ENCODE data around the gene ERRFI1. TPM values are rescaled to one million over a fixed set of nuclear protein-coding genes. Genes with fewer than 3 reads are reported as not detected.

Gene ERRFI1
- total RNA-seq, 1 experiment from 2014 or later, result 44.6 TPM

DNA sequence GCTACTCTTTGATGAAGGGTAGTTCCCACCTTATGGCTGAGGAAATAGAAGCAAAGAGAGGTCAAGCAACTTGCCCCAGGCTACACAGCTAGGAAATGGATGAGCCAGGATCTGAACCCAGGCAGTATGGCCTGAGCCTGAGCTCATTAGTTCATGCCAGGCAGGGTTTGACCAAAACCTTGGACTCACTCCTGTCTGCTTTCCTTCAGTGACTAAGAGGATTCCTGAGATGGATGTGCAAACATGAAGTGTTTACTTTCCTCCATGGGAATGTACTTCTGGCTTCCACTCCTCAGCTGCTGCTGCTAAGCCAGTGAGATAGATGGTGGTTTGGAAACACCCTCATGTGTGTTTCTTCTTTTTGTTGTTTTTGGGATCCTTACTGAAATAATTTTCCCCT lies 35.1 kb upstream of the ERRFI1 start:
- 0 out of 2 replicates have a peak, but pooled peaks cover 3% of the 10 kb centered on the region for H3K4me1 Mint-ChIP-seq
- DNase-seq (ENCODE audit: low spot score) (no peak), ATAC-seq (no peak)
- H3K27ac Mint-ChIP-seq, result no peak overlapping the region
- CTCF ChIA-PET, result interaction anchor here (0.6 to 1.4 kb wide), 2 partner anchors 46 to 666 kb away, joined by 3 to 4 read pairs; no protein-coding TSS in a partner anchor
- peaks cover 4% of the 10 kb centered on the region; the same call in 1 of the 2 replicates for H3K36me3 Mint-ChIP-seq
- peaks cover 8% of the 10 kb centered on the region for H3K9me3 Mint-ChIP-seq
- TF ChIP-seq HMGXB4 (CRISPR knock-in tag; IDR thresholded peaks at IDR 0.05), result no peak
- TF ChIP-seq HMGA2 (CRISPR knock-in tag; IDR thresholded peaks at IDR 0.05), result no peak
- no peak for TF ChIP-seq ATF6 (CRISPR knock-in tag; IDR thresholded peaks at IDR 0.05)
- TF ChIP-seq, protein P1, sequence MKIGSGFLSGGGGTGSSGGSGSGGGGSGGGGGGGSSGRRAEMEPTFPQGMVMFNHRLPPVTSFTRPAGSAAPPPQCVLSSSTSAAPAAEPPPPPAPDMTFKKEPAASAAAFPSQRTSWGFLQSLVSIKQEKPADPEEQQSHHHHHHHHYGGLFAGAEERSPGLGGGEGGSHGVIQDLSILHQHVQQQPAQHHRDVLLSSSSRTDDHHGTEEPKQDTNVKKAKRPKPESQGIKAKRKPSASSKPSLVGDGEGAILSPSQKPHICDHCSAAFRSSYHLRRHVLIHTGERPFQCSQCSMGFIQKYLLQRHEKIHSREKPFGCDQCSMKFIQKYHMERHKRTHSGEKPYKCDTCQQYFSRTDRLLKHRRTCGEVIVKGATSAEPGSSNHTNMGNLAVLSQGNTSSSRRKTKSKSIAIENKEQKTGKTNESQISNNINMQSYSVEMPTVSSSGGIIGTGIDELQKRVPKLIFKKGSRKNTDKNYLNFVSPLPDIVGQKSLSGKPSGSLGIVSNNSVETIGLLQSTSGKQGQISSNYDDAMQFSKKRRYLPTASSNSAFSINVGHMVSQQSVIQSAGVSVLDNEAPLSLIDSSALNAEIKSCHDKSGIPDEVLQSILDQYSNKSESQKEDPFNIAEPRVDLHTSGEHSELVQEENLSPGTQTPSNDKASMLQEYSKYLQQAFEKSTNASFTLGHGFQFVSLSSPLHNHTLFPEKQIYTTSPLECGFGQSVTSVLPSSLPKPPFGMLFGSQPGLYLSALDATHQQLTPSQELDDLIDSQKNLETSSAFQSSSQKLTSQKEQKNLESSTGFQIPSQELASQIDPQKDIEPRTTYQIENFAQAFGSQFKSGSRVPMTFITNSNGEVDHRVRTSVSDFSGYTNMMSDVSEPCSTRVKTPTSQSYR (CRISPR knock-in tag; IDR thresholded peaks at IDR 0.05), result no peak
- no peak for TF ChIP-seq ARID4B (CRISPR knock-in tag; IDR thresholded peaks at IDR 0.05; ENCODE audit: borderline replicate concordance)
- TF ChIP-seq CBFB (CRISPR knock-in tag; IDR thresholded peaks at IDR 0.05; ENCODE audit: low read depth), result no peak
- TF ChIP-seq, protein P2, sequence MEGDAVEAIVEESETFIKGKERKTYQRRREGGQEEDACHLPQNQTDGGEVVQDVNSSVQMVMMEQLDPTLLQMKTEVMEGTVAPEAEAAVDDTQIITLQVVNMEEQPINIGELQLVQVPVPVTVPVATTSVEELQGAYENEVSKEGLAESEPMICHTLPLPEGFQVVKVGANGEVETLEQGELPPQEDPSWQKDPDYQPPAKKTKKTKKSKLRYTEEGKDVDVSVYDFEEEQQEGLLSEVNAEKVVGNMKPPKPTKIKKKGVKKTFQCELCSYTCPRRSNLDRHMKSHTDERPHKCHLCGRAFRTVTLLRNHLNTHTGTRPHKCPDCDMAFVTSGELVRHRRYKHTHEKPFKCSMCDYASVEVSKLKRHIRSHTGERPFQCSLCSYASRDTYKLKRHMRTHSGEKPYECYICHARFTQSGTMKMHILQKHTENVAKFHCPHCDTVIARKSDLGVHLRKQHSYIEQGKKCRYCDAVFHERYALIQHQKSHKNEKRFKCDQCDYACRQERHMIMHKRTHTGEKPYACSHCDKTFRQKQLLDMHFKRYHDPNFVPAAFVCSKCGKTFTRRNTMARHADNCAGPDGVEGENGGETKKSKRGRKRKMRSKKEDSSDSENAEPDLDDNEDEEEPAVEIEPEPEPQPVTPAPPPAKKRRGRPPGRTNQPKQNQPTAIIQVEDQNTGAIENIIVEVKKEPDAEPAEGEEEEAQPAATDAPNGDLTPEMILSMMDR (IDR thresholded peaks at IDR 0.05), result no peak
- no peak for TF ChIP-seq ESRRA (CRISPR knock-in tag; IDR thresholded peaks at IDR 0.05; ENCODE audit: borderline replicate concordance)
- no peak for TF ChIP-seq E2F5 (CRISPR knock-in tag; IDR thresholded peaks at IDR 0.05)
- no peak for TF ChIP-seq ETV6 (CRISPR knock-in tag; IDR thresholded peaks at IDR 0.05)
- POLR2A ChIA-PET, result no interaction called here
- no peaks in the 10 kb centered on the region; the same call in 1 of the 2 replicates for H3K27me3 Mint-ChIP-seq (ENCODE audit: low read depth)
- H3K4me3 Mint-ChIP-seq, result no peak overlapping the region

Data from WTC11 (cell line).